GM19455 (cell line): ENCODE results near the gene GRPEL1.
"Not testable (repeated sequence)": the region's sequence is repeated elsewhere in the genome, so short reads cannot be mapped to it uniquely, and the experiment has no call there.

ENCODE experiments used
- ATAC-seq: cut with Tn5 transposase; IDR thresholded peaks from one replicate; pipeline ENCODE4 v1.9.1; 2021; ENCODE audit not compliant: unreplicated experiment

GRPEL1 gene

DNA sequence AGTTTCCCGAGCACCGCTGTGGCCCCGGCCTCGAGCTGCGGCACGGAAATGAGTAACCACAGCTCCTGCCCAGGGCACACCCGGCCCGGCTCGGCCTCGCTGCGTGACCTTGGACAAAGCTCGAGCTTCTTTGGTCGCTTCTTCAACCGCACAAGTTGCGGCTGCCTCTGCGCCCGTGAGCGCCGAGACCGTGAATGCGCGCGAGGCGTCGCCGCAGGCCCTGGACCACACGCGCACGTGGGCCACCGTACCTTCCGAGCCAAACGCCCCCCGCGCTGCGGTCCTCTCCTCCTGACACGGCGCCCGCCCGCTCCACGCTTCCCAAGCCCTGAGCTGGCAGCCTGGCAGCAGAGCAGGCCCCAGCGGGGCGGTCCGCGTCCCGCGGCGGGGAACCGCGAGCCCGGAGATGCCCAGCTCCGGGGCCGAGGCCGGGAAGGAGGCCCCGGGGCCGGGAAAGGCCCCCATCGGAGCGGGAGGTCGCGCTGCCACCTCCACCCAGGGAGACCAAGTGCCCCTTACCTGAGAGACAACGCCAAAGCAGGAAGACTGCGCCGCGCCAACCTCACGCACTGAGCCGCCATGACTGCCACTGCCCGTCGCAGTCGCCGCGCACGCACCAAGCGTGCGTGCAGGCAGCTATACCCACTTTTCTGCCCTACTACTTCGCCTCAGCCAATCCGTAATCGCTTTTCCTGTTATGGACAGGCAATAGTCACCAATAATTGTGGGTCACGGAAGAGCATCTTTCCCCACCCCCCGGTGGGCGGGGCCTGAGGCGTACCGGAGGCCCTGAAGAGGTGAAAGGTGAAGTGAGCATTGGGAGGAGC, at the start of gene GRPEL1:
GRPEL1 (minus strand) TSS at position 613 of the 827 bp plus-strand sequence; CDS start at position 581, 32 bp downstream.
- peak; percentile 90 for ATAC-seq

GRCh38 chr4:7116705-7117104, 48.8 kb upstream of the GRPEL1 start:
- no peak for ATAC-seq

DNA sequence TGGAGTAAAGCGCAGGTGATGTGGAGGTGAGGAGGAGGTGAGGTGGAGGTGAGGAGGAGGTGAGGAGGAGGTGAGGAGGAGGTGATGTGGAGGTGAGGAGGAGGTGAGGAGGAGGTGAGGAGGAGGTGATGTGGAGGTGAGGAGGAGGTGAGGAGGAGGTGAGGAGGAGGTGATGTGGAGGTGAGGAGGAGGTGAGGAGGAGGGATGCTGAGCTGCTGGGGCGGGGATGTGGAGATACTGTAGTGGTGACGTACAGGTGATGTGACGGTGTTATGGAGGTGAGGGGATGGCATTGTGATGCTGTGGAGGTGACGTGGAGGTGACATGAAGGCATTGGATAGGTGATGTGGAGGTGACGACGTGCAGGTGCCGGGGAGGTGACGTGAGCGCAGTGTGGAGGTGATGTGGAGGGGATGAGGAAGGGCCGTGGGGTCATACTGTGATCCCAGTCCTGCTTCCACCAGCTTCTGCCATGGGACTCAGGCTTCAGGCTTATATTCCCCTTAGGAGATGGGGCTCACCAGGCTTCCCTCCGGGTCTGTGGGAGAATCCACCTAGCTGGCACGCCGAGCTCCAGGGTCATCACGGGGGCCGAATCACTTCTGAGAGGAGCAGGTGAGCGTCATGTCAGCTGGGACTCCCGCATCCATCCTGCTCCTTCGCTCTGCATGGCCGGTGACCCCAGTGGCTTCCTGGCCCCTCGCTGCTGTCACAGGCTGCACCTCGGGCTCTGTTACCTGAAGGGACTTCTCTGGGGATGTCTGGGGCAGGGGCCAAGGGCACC, 47.9 kb upstream of the GRPEL1 start:
- ATAC-seq = no peak

- no peak for ATAC-seq
Measured at GRCh38 chr4:7112656-7113055, 44.8 kb upstream of the GRPEL1 start.

GRCh38 chr4:7111441-7111840, 43.6 kb upstream of the GRPEL1 start:
- ATAC-seq = no peak

DNA sequence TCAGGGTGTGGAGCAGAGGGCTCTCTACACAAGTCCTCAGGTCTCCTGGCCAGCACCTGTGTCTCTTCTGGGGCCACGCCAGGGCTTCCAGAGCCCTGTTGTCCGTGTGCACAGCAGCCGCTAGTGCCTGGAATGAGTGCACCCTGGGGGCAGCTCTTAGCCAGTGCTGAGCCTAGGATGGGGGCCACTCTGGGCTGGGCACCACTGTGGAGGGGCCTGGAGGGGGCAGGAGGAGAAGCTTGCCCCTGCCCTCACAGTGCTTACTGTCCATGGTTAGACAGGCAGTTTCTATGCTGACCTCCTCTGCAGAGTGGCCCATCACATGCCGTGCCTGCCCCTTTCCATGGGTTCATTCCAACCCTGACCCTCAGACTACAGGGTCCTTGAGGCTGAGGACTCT, 42.7 kb upstream of the GRPEL1 start:
- ATAC-seq = no peak

DNA sequence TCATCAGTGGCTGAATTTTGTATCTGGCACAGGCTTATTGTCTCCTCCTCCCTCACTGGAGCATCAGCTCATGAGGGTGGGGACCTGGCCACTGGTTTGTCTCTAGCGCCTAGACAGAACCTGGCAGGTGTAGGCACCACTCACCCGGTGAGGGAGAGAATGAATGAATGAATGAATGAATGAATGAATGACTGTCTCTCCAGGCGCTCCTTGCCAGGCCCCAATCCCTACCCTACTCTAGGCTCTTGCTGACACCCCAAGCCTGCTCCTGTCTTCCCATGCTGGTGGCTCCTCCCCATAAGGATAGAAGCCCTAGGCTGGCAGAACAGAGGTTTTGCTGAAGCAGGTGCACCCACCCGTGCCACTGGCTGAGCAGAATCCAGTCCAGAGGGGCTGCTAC, 41.3 kb upstream of the GRPEL1 start:
- ATAC-seq = no peak

GRCh38 chr4:7108660-7109059, 40.8 kb upstream of the GRPEL1 start:
- ATAC-seq = no peak

DNA sequence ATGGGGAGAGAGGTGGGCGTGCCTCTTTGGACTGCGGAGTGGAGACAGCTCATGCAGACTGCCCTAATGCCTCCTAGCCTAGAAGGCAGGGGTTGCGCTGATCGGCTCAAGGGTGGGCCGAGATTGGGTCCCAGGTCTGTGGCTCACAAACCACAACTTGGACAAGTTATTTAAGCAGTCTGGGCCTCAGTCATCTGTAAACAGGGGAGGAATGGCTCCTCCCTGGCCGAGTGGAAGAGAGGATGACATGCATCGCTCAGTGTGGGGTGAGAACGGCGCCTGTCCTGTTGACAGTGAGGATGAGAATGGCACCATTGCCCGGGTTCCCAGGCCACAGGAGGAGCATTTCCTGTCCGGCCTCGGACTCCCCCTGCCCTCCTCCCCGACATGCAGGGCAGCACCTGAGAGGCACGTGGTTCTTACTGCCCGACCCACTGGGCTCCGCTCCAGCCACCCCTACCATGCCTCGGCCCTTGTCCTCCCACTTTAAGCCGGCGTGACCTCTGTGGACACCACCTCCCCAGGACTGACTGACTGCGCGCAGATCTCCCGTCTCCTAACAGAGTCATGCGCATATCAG, 40.3 kb upstream of the GRPEL1 start:
- ATAC-seq = no peak

GRCh38 chr4:7107166-7107905, 39.5 kb upstream of the GRPEL1 start:
- ATAC-seq = no peak

DNA sequence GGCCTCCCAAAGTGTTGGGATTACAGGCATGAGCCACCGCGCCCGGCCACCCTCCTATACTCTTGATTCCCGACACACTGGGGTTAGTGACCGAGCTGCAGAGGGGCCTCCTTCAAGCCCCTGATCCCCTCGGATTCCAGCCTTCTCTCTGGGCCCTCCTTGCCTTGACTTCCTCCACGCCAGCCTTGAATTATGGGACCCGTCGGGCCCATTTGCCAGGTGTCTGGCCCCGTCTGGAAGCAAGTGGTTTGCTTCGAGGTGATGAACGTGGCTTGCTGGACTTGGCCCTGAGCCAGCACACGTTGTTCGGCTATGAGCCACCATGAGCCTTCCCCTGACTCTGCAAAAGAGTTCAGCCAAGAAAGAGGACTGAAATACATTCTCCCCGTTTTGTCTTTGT, 37.4 kb upstream of the GRPEL1 start:
- ATAC-seq = no peak

GRCh38 chr4:7104366-7105031, 36.6 kb upstream of the GRPEL1 start:
- no peak for ATAC-seq

DNA sequence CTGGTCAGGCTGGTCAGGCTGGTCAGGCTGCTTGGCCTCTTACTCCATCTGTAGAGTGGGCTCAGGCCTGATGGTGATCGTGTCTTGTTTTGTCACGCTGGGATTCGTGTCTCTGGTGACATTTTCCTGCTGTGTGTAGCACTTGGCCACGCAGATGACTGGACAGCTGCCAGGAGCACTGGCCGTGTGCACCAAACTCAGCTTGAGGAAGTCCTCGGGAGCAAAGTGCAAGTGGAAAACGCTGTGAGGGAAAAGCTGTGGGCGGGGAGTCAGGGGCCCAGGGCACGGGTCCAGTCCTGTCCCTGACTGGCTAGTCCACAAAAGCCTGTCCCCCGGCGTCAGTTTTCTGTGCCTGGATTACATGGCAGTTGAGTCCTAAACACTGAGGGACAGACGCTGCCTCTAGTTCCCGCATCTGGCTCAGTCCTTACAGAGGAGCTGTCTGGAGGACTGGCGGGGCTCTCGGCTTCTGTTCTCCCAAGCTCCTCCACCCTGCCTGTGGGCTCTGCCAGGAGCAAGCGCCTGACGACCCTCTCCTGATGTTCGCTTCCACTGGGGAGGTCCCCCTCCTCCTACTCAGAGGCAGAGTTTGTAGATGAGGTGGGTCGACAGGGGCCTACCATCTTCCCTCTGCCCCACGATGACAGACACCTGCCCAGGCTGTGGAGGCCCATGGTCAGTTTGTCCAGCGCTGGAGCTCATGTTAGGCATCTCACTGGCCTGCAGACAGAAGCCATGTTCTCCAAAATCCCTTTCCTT, 35.9 kb upstream of the GRPEL1 start:
- no peak for ATAC-seq

DNA sequence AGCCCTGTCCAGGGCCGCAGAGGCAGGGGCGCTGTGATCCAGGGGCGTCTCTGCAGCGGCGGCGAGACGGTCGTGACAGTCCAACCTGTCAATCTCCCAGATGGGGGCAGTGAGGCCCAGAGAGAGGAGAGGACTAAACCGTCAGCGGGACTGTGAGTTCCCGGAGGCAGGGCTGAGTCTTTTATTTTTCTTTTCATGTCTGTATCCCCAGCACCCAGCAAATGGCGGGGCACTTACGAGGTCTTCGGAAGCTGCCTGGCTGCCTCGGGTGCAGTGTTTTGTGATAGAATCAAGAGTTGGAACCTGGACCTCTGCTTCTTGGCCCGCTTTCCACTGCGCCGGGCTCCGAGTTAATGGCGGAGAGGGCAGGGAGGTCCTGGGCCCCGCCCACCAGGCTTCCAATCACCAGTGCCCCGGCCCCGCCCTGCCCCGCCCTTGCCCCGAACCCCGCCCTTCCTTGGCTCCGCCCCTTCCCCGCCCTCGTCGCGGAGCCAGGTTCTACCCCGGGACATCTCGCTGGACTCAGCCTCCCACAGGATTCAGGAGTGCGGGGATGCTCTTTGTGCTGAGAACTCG, 35.3 kb upstream of the GRPEL1 start:
- ATAC-seq = peak; percentile 82

DNA sequence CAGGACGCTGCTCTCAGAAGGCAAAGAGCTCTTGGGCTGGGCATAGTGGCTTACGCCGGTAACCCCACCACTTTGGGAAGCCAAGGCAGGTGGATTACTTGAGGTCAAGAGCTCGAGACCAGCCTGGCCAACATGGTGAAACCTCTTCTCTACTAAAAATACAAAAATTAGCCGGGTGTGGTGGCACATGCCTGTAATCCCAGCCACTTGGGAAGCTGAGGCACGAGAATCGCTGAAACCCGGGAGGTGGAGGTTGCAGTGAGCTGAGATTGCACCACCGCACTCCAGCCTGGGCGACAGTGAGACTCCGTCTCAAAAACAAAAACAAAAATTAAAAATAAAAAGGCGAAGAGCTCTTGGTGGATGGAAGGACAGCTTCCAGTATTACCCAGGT, 34.6 kb upstream of the GRPEL1 start:
- ATAC-seq = not testable (repeated sequence)

DNA sequence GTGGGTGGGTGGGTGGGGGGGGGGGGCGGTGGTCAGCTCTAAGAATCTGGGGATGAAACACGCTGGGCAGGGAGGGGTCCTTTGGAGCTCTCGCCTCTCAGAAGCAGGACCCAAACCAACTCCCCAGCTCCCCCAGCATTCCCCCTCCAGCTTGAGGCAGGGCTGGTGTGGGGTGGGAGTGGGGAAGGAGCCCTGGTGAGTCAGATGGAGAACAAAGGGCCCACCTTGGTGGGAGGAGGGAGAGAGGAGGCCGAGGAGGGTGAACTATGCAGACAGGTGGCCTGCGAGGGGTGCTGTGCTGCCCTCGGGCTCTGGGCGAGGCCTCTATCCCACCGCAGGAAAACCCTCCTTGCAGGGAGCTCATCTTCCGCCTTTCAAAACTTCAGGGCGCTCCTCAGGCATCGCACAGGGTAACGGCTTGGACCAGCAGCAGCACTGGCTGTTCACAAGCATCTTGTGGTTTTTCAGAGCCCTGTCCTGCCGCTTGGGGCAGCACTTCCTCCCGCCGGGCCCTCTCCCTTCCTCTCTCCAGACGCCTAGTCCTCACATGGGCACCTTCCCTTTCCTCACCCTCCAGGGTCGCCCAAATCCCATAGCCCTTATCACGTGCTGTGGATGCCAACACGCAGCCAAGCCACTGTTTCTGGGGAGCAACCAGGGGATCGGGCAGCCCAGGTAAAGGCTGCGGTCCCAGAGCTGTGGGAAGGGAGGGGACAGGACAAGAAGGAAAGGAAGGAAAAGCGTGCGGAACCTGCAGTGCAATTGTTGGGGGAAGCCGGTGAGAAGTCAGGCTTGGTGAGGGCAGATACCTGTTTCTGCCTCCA, 34.0 kb upstream of the GRPEL1 start:
- ATAC-seq = peak; percentile 68

DNA sequence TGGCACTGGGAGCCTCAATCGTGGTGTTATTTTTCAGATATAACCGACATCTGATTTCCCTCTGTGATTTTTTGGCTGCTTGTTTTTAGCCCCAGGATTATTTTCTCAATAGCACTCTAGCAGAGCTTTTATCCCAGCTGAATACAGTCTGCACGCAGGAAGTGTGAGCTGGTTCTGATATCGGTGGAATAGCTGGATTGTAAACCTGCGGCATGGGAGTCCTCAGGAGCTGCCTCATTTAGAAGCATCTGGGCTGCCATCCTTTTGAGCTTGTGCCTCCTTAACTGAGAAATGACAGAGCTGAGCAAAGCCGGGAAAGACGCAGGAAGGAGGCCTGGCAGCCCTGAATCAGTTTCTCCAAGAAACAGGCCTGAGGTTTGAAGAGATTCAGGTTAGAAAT, 28.4 kb upstream of the GRPEL1 start:
- ATAC-seq = no peak

- ATAC-seq = no peak
Measured at GRCh38 chr4:7095611-7096155, 27.8 kb upstream of the GRPEL1 start.
